Hypothalamus (tissue), 51 donors: Measurements from ENCODE around the gene CTIF.

ENCODE experiments used
- DNase-seq, 51 donors: peaks; one replicate each; lab custom pipeline; 2025; lab: John Stamatoyannopoulos, UW

CTIF gene

GRCh38 chr18:48660346-48661228, 121.8 kb downstream of the CTIF start:
- DNase-seq, result no peak

GRCh38 chr18:48661421-48661820, 122.6 kb downstream of the CTIF start:
- DNase-seq, result no peak

GRCh38 chr18:48662011-48662661, 123.3 kb downstream of the CTIF start:
- no peak for DNase-seq

GRCh38 chr18:48663096-48663930, 124.5 kb downstream of the CTIF start:
- no peak for DNase-seq

GRCh38 chr18:48663931-48664847, 125.4 kb downstream of the CTIF start:
- DNase-seq, result peak in 48 of 51 donors; percentile 12 to 82 (median 60)

- DNase-seq, result no peak
Observed at GRCh38 chr18:48665654-48666053, 126.8 kb downstream of the CTIF start.

- DNase-seq, result no peak
Observed at GRCh38 chr18:48666613-48667012, 127.8 kb downstream of the CTIF start.

GRCh38 chr18:48667276-48668254, 128.7 kb downstream of the CTIF start:
- peak in 23 of 51 donors; percentile 11 to 71 (median 35) for DNase-seq

GRCh38 chr18:48668466-48669179, 129.8 kb downstream of the CTIF start:
- DNase-seq, result no peak

- no peak for DNase-seq
Observed at GRCh38 chr18:48669180-48669675, 130.4 kb downstream of the CTIF start.

- no peak for DNase-seq
Observed at GRCh38 chr18:48669991-48670750, 131.3 kb downstream of the CTIF start.

- DNase-seq, result no peak
Observed at GRCh38 chr18:48670751-48671560, 132.1 kb downstream of the CTIF start.

- no peak for DNase-seq
Observed at GRCh38 chr18:48671561-48671945, 132.7 kb downstream of the CTIF start.

GRCh38 chr18:48672671-48673340, 134.0 kb downstream of the CTIF start:
- DNase-seq, result no peak

GRCh38 chr18:48673456-48673852, 134.6 kb downstream of the CTIF start:
- DNase-seq, result no peak
